Measurements from ENCODE around the gene BID.

The BID gene

DNA sequence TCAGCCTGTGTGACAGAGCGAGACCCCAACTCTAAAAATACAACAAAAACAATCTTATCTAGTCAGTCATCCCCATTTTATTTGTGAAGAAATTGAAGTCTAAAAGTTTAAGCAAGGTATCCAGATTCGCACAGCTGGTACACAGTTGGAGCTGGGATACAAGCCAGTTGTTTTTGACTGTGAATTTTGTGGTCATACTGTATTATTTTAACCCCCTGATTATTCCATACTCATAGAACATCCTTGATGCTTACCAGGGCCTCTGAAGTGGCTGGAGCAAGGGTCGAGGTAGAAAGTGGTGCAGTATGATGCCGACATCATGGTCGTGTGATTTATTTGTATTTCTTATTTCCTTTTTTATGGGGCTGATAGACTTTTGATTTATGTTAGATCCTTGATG, 50.0 kb downstream of the BID start:
- no peak for DNase-seq (ENCODE audit: low spot score)
- TF ChIP-seq, protein P1, sequence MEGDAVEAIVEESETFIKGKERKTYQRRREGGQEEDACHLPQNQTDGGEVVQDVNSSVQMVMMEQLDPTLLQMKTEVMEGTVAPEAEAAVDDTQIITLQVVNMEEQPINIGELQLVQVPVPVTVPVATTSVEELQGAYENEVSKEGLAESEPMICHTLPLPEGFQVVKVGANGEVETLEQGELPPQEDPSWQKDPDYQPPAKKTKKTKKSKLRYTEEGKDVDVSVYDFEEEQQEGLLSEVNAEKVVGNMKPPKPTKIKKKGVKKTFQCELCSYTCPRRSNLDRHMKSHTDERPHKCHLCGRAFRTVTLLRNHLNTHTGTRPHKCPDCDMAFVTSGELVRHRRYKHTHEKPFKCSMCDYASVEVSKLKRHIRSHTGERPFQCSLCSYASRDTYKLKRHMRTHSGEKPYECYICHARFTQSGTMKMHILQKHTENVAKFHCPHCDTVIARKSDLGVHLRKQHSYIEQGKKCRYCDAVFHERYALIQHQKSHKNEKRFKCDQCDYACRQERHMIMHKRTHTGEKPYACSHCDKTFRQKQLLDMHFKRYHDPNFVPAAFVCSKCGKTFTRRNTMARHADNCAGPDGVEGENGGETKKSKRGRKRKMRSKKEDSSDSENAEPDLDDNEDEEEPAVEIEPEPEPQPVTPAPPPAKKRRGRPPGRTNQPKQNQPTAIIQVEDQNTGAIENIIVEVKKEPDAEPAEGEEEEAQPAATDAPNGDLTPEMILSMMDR (IDR thresholded peaks at IDR 0.05; ENCODE audit: borderline replicate concordance, control extremely low read depth, extremely low read depth, insufficient read depth, missing control alignments), result no peak
- in situ Hi-C loops (cut with MboI; ENCODE audit: low sequenced_read_pairs, unreplicated experiment), result no loop called here

DNA sequence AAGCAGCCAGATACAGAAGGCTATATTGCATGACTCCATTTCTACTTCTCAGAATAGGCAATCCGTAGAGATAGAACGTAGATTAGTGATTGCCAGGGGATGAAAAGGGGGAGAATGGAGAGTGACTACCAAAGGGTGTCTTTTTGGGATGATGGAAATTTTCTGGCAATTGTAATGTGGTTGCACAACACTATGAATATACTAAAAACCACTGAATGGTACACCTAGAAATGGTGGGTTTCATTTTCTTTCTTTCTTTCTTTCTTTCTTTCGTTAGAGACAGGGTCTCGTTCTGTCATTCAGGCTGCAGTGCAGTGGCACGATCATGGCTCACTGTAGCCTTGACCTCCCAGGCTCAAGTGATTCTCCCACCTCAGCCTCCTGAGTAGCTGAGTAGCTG, 54.4 kb downstream of the BID start:
- DNase-seq (ENCODE audit: low spot score), result no peak
- TF ChIP-seq, protein P1 (IDR thresholded peaks at IDR 0.05; ENCODE audit: borderline replicate concordance, control extremely low read depth, extremely low read depth, insufficient read depth, missing control alignments), result no peak
- in situ Hi-C loops (cut with MboI; ENCODE audit: low sequenced_read_pairs, unreplicated experiment), result no loop called here

DNA sequence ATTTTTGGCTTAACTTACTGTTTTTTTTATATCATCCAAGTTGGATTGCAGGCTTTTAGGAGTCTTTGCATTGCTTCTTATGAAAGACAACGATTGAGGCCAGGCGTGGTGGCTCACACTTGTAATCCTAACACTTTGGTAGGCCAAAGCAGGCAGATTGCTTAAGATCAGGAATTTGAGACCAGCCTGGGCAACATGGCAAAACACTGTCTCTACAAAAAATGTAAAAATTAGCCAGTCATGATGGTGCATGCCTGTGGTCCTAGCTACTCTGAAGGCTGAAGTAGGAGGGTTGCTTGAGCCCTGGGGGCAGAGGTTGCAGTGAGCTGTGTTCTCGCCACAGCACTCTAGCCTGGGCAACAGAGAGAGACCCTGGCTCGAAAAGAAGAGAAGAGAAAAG, 56.6 kb downstream of the BID start:
- in situ Hi-C loops (cut with MboI; ENCODE audit: low sequenced_read_pairs, unreplicated experiment), result no loop called here
- no peak for DNase-seq (ENCODE audit: low spot score)
- TF ChIP-seq, protein P1 (IDR thresholded peaks at IDR 0.05; ENCODE audit: borderline replicate concordance, control extremely low read depth, extremely low read depth, insufficient read depth, missing control alignments), result no peak

DNA sequence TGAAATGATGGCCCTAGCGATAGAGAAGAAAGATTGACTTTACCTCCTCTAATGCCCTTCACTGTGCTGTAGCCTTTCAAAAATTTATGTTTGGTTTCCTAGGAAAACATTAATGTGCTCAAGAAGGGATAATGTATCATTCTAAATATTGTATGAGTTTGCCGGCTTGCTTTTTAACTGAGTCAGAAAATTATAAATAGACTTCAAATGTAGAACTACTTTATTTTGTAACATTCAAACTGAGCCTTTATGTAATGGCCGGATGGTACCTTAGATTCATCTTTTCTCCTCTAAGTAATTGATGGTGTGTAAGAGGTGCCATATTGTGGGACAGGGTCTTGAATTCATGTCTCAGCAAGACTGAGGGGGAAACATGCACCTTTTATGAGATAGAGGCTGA, 57.7 kb downstream of the BID start:
- in situ Hi-C loops (cut with MboI; ENCODE audit: low sequenced_read_pairs, unreplicated experiment), result no loop called here
- DNase-seq (ENCODE audit: low spot score), result no peak
- TF ChIP-seq, protein P1 (IDR thresholded peaks at IDR 0.05; ENCODE audit: borderline replicate concordance, control extremely low read depth, extremely low read depth, insufficient read depth, missing control alignments), result no peak

DNA sequence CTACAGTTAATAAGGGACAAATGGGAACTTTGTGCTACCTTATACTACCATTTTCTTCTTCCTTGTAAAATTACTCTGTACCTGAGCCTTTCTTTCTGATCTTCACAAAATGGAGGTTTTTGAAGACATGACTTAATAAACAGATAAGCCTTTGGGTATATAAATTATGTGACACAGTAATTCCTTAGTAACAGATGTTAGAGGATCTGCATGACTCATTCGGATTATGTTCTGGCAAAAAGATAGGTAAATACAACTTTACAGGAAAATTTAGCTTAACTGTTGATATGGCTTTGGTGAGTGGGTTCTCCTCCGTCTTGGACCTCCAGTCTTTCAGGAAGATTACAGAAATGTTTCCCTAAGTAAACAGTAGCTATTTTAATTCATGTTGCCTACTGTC, 61.8 kb downstream of the BID start:
- in situ Hi-C loops (cut with MboI; ENCODE audit: low sequenced_read_pairs, unreplicated experiment), result no loop called here
- TF ChIP-seq, protein P1 (IDR thresholded peaks at IDR 0.05; ENCODE audit: borderline replicate concordance, control extremely low read depth, extremely low read depth, insufficient read depth, missing control alignments), result no peak

DNA sequence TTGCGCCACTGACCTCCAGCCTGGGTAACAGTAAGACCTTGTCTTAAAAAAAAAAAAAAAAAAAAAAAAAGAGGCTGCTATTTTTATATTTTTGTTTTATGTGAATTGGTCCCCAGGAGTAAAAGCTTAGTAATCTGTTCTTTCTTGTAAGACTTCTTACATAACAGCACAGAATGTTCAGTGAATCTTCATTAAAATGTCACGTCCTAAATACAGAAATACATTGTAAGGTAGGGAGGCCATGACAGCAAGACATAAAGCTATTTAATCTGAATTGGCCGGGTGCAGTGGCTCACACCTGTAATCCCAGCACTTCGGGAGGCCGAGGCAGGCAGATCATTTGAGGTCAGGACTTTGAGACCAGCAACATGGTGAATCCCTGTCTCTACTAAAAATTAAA, 64.2 kb downstream of the BID start:
- TF ChIP-seq, protein P1 (IDR thresholded peaks at IDR 0.05; ENCODE audit: borderline replicate concordance, control extremely low read depth, extremely low read depth, insufficient read depth, missing control alignments), result no peak
- DNase-seq (ENCODE audit: low spot score), result no peak
- in situ Hi-C loops (cut with MboI; ENCODE audit: low sequenced_read_pairs, unreplicated experiment), result no loop called here

More for the DNA sequence above, 61.8 kb downstream of the BID start:
- DNase-seq (ENCODE audit: low spot score), result no peak

DNA sequence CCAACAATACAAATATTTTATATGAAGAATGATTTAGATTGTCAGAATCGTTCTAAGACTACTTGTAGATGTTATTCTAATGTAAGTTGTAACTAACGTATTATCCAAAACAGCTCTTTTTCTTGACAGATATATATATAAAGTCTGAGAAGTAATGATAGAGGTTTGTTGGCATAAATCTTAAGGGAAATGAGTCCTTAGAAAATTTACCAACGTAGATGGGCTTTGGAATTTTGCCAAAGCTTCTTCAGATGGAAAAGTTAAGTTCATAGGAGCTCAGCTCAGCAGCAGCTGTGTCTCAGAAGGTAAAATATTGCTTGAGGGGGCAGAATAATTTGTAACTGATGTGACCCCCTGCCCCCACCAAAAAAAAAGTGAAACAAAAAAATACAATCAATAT, 66.7 kb downstream of the BID start:
- DNase-seq (ENCODE audit: low spot score), result no peak
- TF ChIP-seq, protein P1 (IDR thresholded peaks at IDR 0.05; ENCODE audit: borderline replicate concordance, control extremely low read depth, extremely low read depth, insufficient read depth, missing control alignments), result no peak
- in situ Hi-C loops (cut with MboI; ENCODE audit: low sequenced_read_pairs, unreplicated experiment), result no loop called here

Measured in GM13976 (cell line).